ENCODE measurements around the gene TOMM20L. TPM values are rescaled to one million over a fixed set of nuclear protein-coding genes. Genes with fewer than 3 reads are reported as not detected.
A peak's percentile ranks its signal among the peaks of the same experiment; 100 is the strongest.

TOMM20L gene
- total RNA-seq, 1 donor = not detected

DNA sequence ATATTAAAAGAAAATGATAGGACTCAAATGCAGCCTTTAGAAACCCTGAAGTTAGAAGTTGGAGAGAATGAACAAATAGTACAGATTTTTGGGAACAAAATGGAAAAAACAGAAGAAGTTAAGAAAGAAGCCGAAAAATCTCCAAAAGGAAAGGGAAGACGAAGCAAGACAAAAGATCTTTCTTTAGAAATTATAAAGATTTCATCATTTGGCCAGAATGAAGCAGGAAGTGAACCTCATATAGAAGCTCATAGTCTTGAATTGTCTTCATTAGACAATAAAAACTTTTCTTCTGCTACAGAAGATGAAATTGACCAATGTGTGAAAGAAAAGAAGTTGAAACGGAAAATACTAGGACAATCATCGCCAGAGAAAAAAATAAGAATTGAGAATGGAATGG, 31.4 kb upstream of the TOMM20L start:
- H3K4me3 ChIP-seq (ENCODE audit: low read depth, low read length) = no peak overlapping the region
- TF ChIP-seq, protein P1, sequence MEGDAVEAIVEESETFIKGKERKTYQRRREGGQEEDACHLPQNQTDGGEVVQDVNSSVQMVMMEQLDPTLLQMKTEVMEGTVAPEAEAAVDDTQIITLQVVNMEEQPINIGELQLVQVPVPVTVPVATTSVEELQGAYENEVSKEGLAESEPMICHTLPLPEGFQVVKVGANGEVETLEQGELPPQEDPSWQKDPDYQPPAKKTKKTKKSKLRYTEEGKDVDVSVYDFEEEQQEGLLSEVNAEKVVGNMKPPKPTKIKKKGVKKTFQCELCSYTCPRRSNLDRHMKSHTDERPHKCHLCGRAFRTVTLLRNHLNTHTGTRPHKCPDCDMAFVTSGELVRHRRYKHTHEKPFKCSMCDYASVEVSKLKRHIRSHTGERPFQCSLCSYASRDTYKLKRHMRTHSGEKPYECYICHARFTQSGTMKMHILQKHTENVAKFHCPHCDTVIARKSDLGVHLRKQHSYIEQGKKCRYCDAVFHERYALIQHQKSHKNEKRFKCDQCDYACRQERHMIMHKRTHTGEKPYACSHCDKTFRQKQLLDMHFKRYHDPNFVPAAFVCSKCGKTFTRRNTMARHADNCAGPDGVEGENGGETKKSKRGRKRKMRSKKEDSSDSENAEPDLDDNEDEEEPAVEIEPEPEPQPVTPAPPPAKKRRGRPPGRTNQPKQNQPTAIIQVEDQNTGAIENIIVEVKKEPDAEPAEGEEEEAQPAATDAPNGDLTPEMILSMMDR (IDR thresholded peaks at IDR 0.05; ENCODE audit: insufficient read depth, low read length) = no peak
- DNase-seq (ENCODE audit: low read depth) = no peak

DNA sequence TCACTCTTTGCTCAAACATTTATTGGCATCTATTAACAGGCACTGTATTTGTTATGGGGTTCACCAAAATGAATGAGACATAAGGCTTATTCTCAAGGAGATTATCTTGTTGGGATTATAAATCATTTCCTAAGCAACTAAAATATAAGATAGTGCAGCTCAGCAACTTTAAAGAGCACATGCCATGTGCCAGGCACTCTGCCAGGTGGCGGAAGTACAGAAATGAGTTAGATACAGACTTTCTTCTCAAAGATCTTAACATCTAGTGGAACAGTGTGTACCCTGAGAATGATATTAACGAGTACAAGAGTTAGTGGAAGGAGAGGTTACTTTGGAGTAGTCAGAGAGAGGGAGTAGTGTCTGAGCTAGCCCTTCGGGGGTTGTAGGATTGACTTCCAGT, 28.4 kb upstream of the TOMM20L start:
- no peak overlapping the region for H3K4me3 ChIP-seq (ENCODE audit: low read depth, low read length)
- DNase-seq (ENCODE audit: low read depth) = no peak
- TF ChIP-seq, protein P1 (IDR thresholded peaks at IDR 0.05; ENCODE audit: insufficient read depth, low read length) = no peak

DNA sequence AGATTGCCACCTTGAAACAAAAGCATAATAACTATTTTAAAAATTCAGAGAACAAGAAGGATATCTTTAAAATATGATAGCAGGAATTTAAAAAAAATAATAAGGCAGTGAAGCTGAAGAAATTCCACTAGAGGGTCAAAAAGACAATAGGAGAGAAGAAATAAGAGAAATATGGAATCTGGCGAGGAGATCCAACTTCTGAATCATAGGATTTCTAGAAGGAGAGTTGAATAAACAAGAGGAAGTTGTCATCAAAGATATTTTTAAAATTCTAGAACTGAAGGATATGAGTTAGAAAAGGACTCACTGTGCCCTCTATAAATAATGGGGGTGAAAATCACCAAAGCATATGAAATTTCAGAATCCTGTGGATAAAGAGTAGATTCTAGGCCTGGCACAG, 26.8 kb upstream of the TOMM20L start:
- no peak overlapping the region for H3K4me3 ChIP-seq (ENCODE audit: low read depth, low read length)
- peak; percentile 63 for DNase-seq (ENCODE audit: low read depth)
- TF ChIP-seq, protein P1 (IDR thresholded peaks at IDR 0.05; ENCODE audit: insufficient read depth, low read length) = peak; percentile 13

DNA sequence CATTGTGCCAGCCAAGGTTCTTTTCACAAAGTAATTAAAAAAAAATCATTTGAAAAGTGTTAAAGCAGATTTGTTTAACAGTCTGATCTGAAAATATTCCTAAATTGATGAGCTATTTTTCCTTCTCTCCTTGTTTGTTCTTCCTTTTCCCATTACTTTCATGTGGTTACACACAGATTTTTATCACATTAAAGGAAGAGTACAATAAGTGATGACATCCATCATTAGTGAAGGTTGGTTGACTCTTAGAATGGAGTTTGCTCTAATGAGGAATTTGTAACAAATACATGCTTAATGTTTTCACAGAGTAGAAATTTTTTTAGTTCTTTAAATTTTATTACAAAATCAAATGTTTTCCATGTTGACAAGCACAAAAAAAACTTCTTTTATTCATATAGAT, 18.9 kb upstream of the TOMM20L start:
- DNase-seq (ENCODE audit: low read depth) = no peak
- TF ChIP-seq, protein P1 (IDR thresholded peaks at IDR 0.05; ENCODE audit: insufficient read depth, low read length) = no peak
- no peak overlapping the region for H3K4me3 ChIP-seq (ENCODE audit: low read depth, low read length)

DNA sequence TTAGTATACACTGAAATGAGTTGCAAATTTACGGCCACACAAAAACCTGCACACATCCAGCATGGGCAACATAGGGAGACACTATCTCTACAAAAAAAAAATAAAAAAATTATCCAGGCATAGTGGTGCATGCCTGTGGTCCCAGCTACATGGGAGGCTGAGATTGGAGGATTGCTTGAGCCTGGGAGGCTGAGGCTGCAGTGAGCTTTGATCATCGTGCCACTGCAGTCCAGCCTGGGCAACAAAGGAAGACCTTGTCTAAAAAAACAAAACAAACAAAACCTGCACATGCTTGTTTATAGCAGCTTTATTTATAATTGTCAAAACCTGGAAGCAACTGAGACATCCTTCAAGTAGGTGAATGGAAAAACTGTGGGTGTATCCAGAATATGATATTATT, 4.9 kb upstream of the TOMM20L start:
- no peak for DNase-seq (ENCODE audit: low read depth)
- H3K4me3 ChIP-seq (ENCODE audit: low read depth, low read length) = no peak overlapping the region
- TF ChIP-seq, protein P1 (IDR thresholded peaks at IDR 0.05; ENCODE audit: insufficient read depth, low read length) = no peak

DNA sequence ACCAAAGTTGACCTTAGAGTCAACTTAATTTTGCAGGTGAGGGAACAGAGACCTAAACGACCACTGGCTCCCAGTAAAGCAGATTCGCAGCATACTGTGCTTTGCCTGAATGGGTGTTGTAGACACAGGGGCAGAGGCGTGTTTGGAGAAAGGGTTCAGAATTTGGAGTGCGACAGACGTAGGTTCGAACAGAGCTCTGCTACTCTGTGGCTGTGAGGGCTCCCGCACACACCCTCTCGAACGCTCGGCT, 243 bp upstream of the TOMM20L start:
- TF ChIP-seq, protein P1 (IDR thresholded peaks at IDR 0.05; ENCODE audit: insufficient read depth, low read length) = no peak
- no peak for DNase-seq (ENCODE audit: low read depth)
- peak overlapping the region; percentile 60 for H3K4me3 ChIP-seq (ENCODE audit: low read depth, low read length)

DNA sequence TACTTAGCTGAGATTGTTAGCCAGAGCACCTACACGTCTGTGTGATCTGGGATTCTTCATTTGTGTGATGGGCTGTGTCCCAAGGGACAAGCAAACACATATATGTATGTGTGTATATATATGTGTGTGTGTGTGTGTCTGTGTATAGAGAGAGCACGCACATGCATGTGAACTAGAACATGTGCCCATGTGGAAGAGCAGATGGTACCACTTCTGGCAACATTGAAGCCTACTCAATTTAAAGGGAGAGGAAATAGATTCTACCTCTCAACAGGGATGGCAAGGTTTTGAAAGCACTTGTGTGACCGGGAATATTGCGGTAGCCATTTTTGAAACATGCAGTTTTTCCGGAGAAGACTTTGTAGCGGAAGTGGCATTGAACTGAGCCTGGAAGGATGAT, 1.4 kb downstream of the TOMM20L start:
- H3K4me3 ChIP-seq (ENCODE audit: low read depth, low read length) = no peak overlapping the region
- no peak for DNase-seq (ENCODE audit: low read depth)
- TF ChIP-seq, protein P1 (IDR thresholded peaks at IDR 0.05; ENCODE audit: insufficient read depth, low read length) = no peak

Measured in fibroblast of the aortic adventitia (primary cell).